NCI-H2196 treated with DMSO at 0.1 percent for 48 hours (cell line): ENCODE results near the gene RPS6KA5.
"Not testable (repeated sequence)": the region's sequence is repeated elsewhere in the genome, so short reads cannot be mapped to it uniquely, and the experiment has no call there.

Experiments used
- DNase-seq: peaks from one replicate; lab custom pipeline; 2025; ENCODE audit not compliant: unreplicated experiment; lab: John Stamatoyannopoulos, UW

RPS6KA5 gene

GRCh38 chr14:90987140-90987539, 73.3 kb downstream of the RPS6KA5 start:
- no peak for DNase-seq

GRCh38 chr14:90986510-90986909, 73.9 kb downstream of the RPS6KA5 start:
- DNase-seq: no peak

- DNase-seq: no peak
These were observed 74.7 kb downstream of the RPS6KA5 start for GRCh38 chr14:90985601-90986242.

- no peak for DNase-seq
These were observed 76.9 kb downstream of the RPS6KA5 start for GRCh38 chr14:90983560-90983959.

GRCh38 chr14:90981636-90982035, 78.8 kb downstream of the RPS6KA5 start:
- no peak for DNase-seq

- not testable (repeated sequence) for DNase-seq
These were observed 79.8 kb downstream of the RPS6KA5 start for GRCh38 chr14:90980636-90981035.

- DNase-seq: no peak
These were observed 80.9 kb downstream of the RPS6KA5 start for GRCh38 chr14:90979515-90979914.

- DNase-seq: no peak
These were observed 84.3 kb downstream of the RPS6KA5 start for GRCh38 chr14:90976101-90976500.

GRCh38 chr14:90971687-90972086, 88.8 kb downstream of the RPS6KA5 start:
- no peak for DNase-seq

GRCh38 chr14:90970167-90970600, 90.3 kb downstream of the RPS6KA5 start:
- no peak for DNase-seq

- DNase-seq: no peak
These were observed 90.8 kb downstream of the RPS6KA5 start for GRCh38 chr14:90969531-90970166.

GRCh38 chr14:90968025-90968424, 92.4 kb downstream of the RPS6KA5 start:
- no peak for DNase-seq

- no peak for DNase-seq
These were observed 93.9 kb downstream of the RPS6KA5 start for GRCh38 chr14:90966493-90966892.

GRCh38 chr14:90965765-90966164, 94.7 kb downstream of the RPS6KA5 start:
- DNase-seq: no peak

GRCh38 chr14:90963343-90963742, 97.1 kb downstream of the RPS6KA5 start:
- no peak for DNase-seq

GRCh38 chr14:90962505-90963109, 97.8 kb downstream of the RPS6KA5 start:
- DNase-seq: no peak

GRCh38 chr14:90960818-90961217, 99.6 kb downstream of the RPS6KA5 start:
- no peak for DNase-seq

GRCh38 chr14:90959344-90959743, 101.1 kb downstream of the RPS6KA5 start:
- no peak for DNase-seq

- no peak for DNase-seq
These were observed 104.2 kb downstream of the RPS6KA5 start for GRCh38 chr14:90956273-90956672.

- not testable (repeated sequence) for DNase-seq
These were observed 106.8 kb downstream of the RPS6KA5 start for GRCh38 chr14:90953643-90954042.

- DNase-seq: no peak
These were observed 117.1 kb downstream of the RPS6KA5 start for GRCh38 chr14:90943367-90943766.

- no peak for DNase-seq
These were observed 117.9 kb downstream of the RPS6KA5 start for GRCh38 chr14:90942511-90942910.
